Testis (tissue), 5 donors: Measurements from ENCODE around the gene TUSC1. TPM values are rescaled to one million over a fixed set of nuclear protein-coding genes. Genes with fewer than 3 reads are reported as not detected.

Experiments
- DNase-seq: peaks from one replicate; pipeline ENCODE4 v3.0.0-alpha.2; 2019
- H3K27ac ChIP-seq, 2 donors: fragments of 200-600 bp; sonication (generic); one replicate each; pipeline ENCODE4 v1.5.1; 2019
- H3K27me3 ChIP-seq: fragments of 200-600 bp; sonication (generic); one replicate; pipeline ENCODE4 v1.5.1; 2019
- H3K36me3 ChIP-seq: fragments of 200-600 bp; sonication (generic); one replicate; pipeline ENCODE4 v1.5.1; 2017; ENCODE audit warnings: low read depth; ENCODE audit errors: missing control alignments
- H3K4me1 ChIP-seq: fragments of 200-600 bp; sonication (generic); one replicate; pipeline ENCODE4 v1.5.1; 2019
- H3K4me3 ChIP-seq, 2 donors: fragments of 200-600 bp; sonication (generic); one replicate each; pipeline ENCODE4 v1.5.1; 2017 to 2019
- H3K9me3 ChIP-seq: fragments of 200-600 bp; sonication (generic); one replicate; pipeline ENCODE4 v1.5.1; 2017
- CTCF ChIP-seq, 3 experiments: fragments of 450-650 bp in 2 of 3; fragments of 200-600 bp in 1 of 3; sonication (generic) in 1 of 3; IDR thresholded peaks; one replicate each; pipeline ENCODE4 v1.5.1; 2016 to 2019; ENCODE audit warnings: antibody characterized with exemption in 3 of 3, mild to moderate bottlenecking in 2 of 3, moderate library complexity in 1 of 3
- POLR2A ChIP-seq: fragments of 450-650 bp; IDR thresholded peaks from one replicate; pipeline ENCODE4 v1.6.1; 2017; ENCODE audit warnings: antibody characterized with exemption, mild to moderate bottlenecking, moderate library complexity
- WGBS, 2 donors: methylation state at CpG; one replicate each; pipeline ENCODE4 v1.1.5; 2018; 5-methylcytosine and 5-hydroxymethylcytosine counted together
- intact Hi-C: fragments of 100-400 bp; cut with DNase I; formaldehyde crosslinking; loops from one replicate; pipeline ENCODE4 v1.15.1; 2023; ENCODE audit warnings: low total_unique reads
- long read RNA-seq, 2 donors: transcript quantifications; one replicate each; lab custom pipeline, GENCODE V29; 2026
- polyA plus RNA-seq: library from polyadenylated mRNA; stranded (reverse); fragments of 350-450 nt; fragmentation: Illumina TruSeq; extraction: RNeasy Lipid Tissue Mini Kit (QIAGEN cat#74804); gene quantifications from one replicate; pipeline ENCODE4 v1.2.3, GENCODE V29; 2014; ENCODE audit warnings: low read depth, low replicate concordance; ENCODE audit not compliant: insufficient read depth
- total RNA-seq, 2 donors: library from RNA; depleted of rRNA; stranded (reverse); fragments of >200 nt; gene quantifications; one replicate each; pipeline ENCODE4 v1.2.3, GENCODE V29; 2016

The TUSC1 gene
- total RNA-seq = 10 to 100 TPM; 27.2 to 38.3 TPM
- 31.8 TPM for polyA plus RNA-seq
- long read RNA-seq, donor 1, transcript TUSC1-201 (1 exons, 2,052 nt) = major isoform, 36 of 36 reads
- long read RNA-seq, donor 1, partial matches to known transcripts = 0 of 36 reads
- long read RNA-seq, donor 1, other reads (novel, unspliced or antisense) = 0 of 36 reads
- long read RNA-seq, donor 2, transcript TUSC1-201 (1 exons, 2,052 nt) = major isoform, 27 of 27 reads
- long read RNA-seq, donor 2, partial matches to known transcripts = 0 of 27 reads
- long read RNA-seq, donor 2, other reads (novel, unspliced or antisense) = 0 of 27 reads

GRCh38 chr9:25678147-25678666, at the start of gene TUSC1:
TUSC1 (minus strand) TSS chr9:25678444; CDS start chr9:25678312, 132 bp downstream.
- WGBS, 2 donors = 0 to 1% methylated on average over 4 to 29 of the region's 57 CpGs
- no peaks in the 10 kb centered on the region for H3K27me3 ChIP-seq
- peak; percentile 87 for DNase-seq
- TF ChIP-seq POLR2A (no peak), CTCF (IDR thresholded peaks at IDR 0.05) (peak in 2 of 3 experiments; percentile 27 to 40)
- H3K9me3 ChIP-seq = no peaks in the 10 kb centered on the region
- peak within 1 kb of the TSS; percentile 96 to 98 for H3K4me3 ChIP-seq
- no peaks in the 10 kb centered on the region for H3K36me3 ChIP-seq
- intact Hi-C loops = no loop called here
- peak within 1 kb of the TSS; percentile 98 to 99 for H3K27ac ChIP-seq
- peaks cover 7% of the 10 kb centered on the region for H3K4me1 ChIP-seq

- WGBS, 2 donors = 37 to 64% methylated on average over 2 of the region's 2 CpGs
- intact Hi-C loops = no loop called here
- no peak for TF ChIP-seq CTCF (IDR thresholded peaks at IDR 0.05)
- TF ChIP-seq POLR2A = no peak
Observed at GRCh38 chr9:25726871-25727410, 48.7 kb upstream of the TUSC1 start.

GRCh38 chr9:25724424-25724823, 46.2 kb upstream of the TUSC1 start:
- WGBS, 2 donors = 81 to 86% methylated on average over 3 of the region's 3 CpGs
- DNase-seq = no peak
- no peak overlapping the region for H3K27ac ChIP-seq

More at GRCh38 chr9:25726871-25727410, 48.7 kb upstream of the TUSC1 start:
- no peak for DNase-seq
- Histone ChIP-seq H3K27ac (no peak overlapping the region), H3K27me3 (no peaks in the 10 kb centered on the region), H3K4me3 (no peak overlapping the region), H3K4me1 (no peaks in the 10 kb centered on the region), H3K36me3 (no peaks in the 10 kb centered on the region), H3K9me3 (no peaks in the 10 kb centered on the region)

GRCh38 chr9:25716220-25716872, 38.1 kb upstream of the TUSC1 start:
- no peak overlapping the region for H3K4me3 ChIP-seq
- no peak for TF ChIP-seq POLR2A
- TF ChIP-seq CTCF (IDR thresholded peaks at IDR 0.05) = peak in 1 of 3 experiments; percentile 26
- intact Hi-C loops = no loop called here
- H3K36me3 ChIP-seq = no peaks in the 10 kb centered on the region
- 61 to 67% methylated on average over 6 of the region's 6 CpGs for WGBS, 2 donors
- no peaks in the 10 kb centered on the region for H3K4me1 ChIP-seq
- H3K27ac ChIP-seq = no peak overlapping the region
- peak; percentile 30 for DNase-seq
- no peaks in the 10 kb centered on the region for H3K27me3 ChIP-seq
- H3K9me3 ChIP-seq = no peaks in the 10 kb centered on the region

More at GRCh38 chr9:25724424-25724823, 46.2 kb upstream of the TUSC1 start:
- H3K36me3 ChIP-seq = no peaks in the 10 kb centered on the region
- no peaks in the 10 kb centered on the region for H3K27me3 ChIP-seq
- intact Hi-C loops = no loop called here
- TF ChIP-seq POLR2A = no peak
- TF ChIP-seq CTCF (IDR thresholded peaks at IDR 0.05) = no peak
- H3K4me1 ChIP-seq = no peaks in the 10 kb centered on the region
- no peak overlapping the region for H3K4me3 ChIP-seq
- no peaks in the 10 kb centered on the region for H3K9me3 ChIP-seq
